Esophagus muscularis mucosa (tissue), 3 donors: ENCODE measurements around the gene ING2.

ENCODE experiments used
- EP300 ChIP-seq: sonication (generic); formaldehyde crosslinking; IDR thresholded peaks from one replicate; pipeline ENCODE4 v1.6.1; 2017; ENCODE audit warnings: antibody characterized with exemption
- TF ChIP-seq, protein P1 (sequence below), 3 experiments: fragments of 200-600 bp in 2 of 3; fragments of 450-650 bp in 1 of 3; sonication (generic) in 2 of 3; IDR thresholded peaks; one replicate each; pipeline ENCODE4 v1.5.1; 2017 to 2019; ENCODE audit warnings: antibody characterized with exemption in 3 of 3, mild to moderate bottlenecking in 2 of 3, moderate library complexity in 1 of 3

DNA sequence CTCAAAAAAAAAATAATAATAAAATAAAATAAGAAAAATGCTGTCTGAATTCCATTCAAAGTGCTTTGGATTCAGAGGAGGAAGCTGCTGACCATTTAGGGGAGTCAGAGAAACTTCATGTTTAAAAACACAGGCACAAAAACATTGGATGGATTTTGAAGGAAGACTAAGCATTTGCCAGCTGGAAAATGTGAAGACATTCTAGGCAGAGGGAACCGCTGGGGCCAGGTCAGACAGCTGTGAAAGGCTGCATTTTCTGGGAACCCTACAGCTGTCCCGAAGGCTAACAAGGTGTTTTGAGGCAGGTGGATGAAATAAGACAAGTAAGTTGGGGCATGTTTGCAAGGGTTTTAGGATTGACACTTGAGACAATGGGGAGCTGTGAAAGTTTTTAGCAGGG lies 38.6 kb downstream of the ING2 start:
- TF ChIP-seq EP300 = no peak
- TF ChIP-seq, protein P1, sequence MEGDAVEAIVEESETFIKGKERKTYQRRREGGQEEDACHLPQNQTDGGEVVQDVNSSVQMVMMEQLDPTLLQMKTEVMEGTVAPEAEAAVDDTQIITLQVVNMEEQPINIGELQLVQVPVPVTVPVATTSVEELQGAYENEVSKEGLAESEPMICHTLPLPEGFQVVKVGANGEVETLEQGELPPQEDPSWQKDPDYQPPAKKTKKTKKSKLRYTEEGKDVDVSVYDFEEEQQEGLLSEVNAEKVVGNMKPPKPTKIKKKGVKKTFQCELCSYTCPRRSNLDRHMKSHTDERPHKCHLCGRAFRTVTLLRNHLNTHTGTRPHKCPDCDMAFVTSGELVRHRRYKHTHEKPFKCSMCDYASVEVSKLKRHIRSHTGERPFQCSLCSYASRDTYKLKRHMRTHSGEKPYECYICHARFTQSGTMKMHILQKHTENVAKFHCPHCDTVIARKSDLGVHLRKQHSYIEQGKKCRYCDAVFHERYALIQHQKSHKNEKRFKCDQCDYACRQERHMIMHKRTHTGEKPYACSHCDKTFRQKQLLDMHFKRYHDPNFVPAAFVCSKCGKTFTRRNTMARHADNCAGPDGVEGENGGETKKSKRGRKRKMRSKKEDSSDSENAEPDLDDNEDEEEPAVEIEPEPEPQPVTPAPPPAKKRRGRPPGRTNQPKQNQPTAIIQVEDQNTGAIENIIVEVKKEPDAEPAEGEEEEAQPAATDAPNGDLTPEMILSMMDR (IDR thresholded peaks at IDR 0.05) = no peak
